M059J (cell line): ENCODE results near the gene CEP170B. TPM values are rescaled to one million over a fixed set of nuclear protein-coding genes. Genes with fewer than 3 reads are reported as not detected.
"Not testable (repeated sequence)": the region's sequence is repeated elsewhere in the genome, so short reads cannot be mapped to it uniquely, and the experiment has no call there.

ENCODE experiments used
- DNase-seq: peaks from one replicate; pipeline ENCODE4 v3.0.0-alpha.2; 2012; ENCODE audit warnings: low read depth
- total RNA-seq: library from RNA; depleted of rRNA; stranded (reverse); fragments of >200 nt; shearing (Covaris generic); gene quantifications from 2 replicates; pipeline ENCODE4 v1.2.3, GENCODE V29; 2014

CEP170B gene
- total RNA-seq, 1 experiment from 2014 or later, result 9.1 TPM

GRCh38 chr14:104912053-104912452, 47.0 kb downstream of the CEP170B start:
- no peak for DNase-seq

GRCh38 chr14:104913435-104913834, 48.4 kb downstream of the CEP170B start:
- DNase-seq, result no peak

- no peak for DNase-seq
These were observed 52.0 kb downstream of the CEP170B start for GRCh38 chr14:104917116-104917515.

GRCh38 chr14:104917993-104918392, 52.9 kb downstream of the CEP170B start:
- no peak for DNase-seq

GRCh38 chr14:104919152-104919992, 54.3 kb downstream of the CEP170B start:
- DNase-seq, result not testable (repeated sequence)

GRCh38 chr14:104919993-104920315, 54.9 kb downstream of the CEP170B start:
- peak; percentile 25 for DNase-seq

- DNase-seq, result no peak
These were observed 58.8 kb downstream of the CEP170B start for GRCh38 chr14:104923640-104924420.

GRCh38 chr14:104924421-104925213, 59.5 kb downstream of the CEP170B start, which contains the start of gene PLD4:
PLD4 (plus strand) TSS chr14:104924879; CDS start chr14:104927141, 2,262 bp downstream.
- DNase-seq, result peak; percentile 43

GRCh38 chr14:104925214-104925854, 60.3 kb downstream of the CEP170B start:
- no peak for DNase-seq

- peak; percentile 34 for DNase-seq
These were observed 61.0 kb downstream of the CEP170B start for GRCh38 chr14:104925855-104926609.

- no peak for DNase-seq
These were observed 61.8 kb downstream of the CEP170B start for GRCh38 chr14:104926619-104927431.

GRCh38 chr14:104927432-104927816, 62.4 kb downstream of the CEP170B start:
- no peak for DNase-seq

- DNase-seq, result no peak
These were observed 62.8 kb downstream of the CEP170B start for GRCh38 chr14:104927901-104928300.

- DNase-seq, result no peak
These were observed 63.5 kb downstream of the CEP170B start for GRCh38 chr14:104928391-104929133.

- no peak for DNase-seq
These were observed 64.5 kb downstream of the CEP170B start for GRCh38 chr14:104929268-104930230.

- DNase-seq, result peak; percentile 12
These were observed 65.6 kb downstream of the CEP170B start for GRCh38 chr14:104930526-104931303.

GRCh38 chr14:104931304-104931770, 66.3 kb downstream of the CEP170B start:
- no peak for DNase-seq
